BJ (cell line): ENCODE data around the gene FCN1. TPM values are rescaled to one million over a fixed set of nuclear protein-coding genes. Genes with fewer than 3 reads are reported as not detected.

Experiments
- CTCF ChIA-PET: fragments of 350-600 bp; formaldehyde crosslinking; extraction: SDS; loops from one replicate; lab custom pipeline; 2021; ENCODE audit warnings: antibody characterized with exemption, inconsistent platforms; lab: Yijun Ruan, JAX
- POLR2A ChIA-PET: fragments of 300-600 bp; sonication (Branson Sonifier 250); formaldehyde crosslinking; extraction: SDS; loops from one replicate; lab custom pipeline; 2021; ENCODE audit warnings: antibody characterized with exemption; lab: Charles Lee
- DNase-seq: peaks from one replicate; pipeline ENCODE4 v3.0.0-alpha.2; 2011; ENCODE audit warnings: low read depth
- H3K27me3 ChIP-seq: 2 replicates; pipeline ENCODE4 v1.6.0; 2011; ENCODE audit warnings: low read length; ENCODE audit not compliant: control insufficient read depth, insufficient read depth
- H3K36me3 ChIP-seq: 2 replicates; pipeline ENCODE4 v1.5.1; 2011; ENCODE audit warnings: low read length; ENCODE audit not compliant: control insufficient read depth, insufficient read depth
- H3K4me3 ChIP-seq: 2 replicates; pipeline ENCODE4 v1.5.1; 2011; ENCODE audit warnings: low read depth, mild to moderate bottlenecking, control low read depth, low read length
- CTCF ChIP-seq: IDR thresholded peaks from 2 replicates; pipeline ENCODE4 v1.5.1; 2011; ENCODE audit warnings: low read depth, mild to moderate bottlenecking, control low read depth, inconsistent platforms, low read length, moderate library complexity; ENCODE audit not compliant: insufficient read depth
- polyA plus RNA-seq: library from polyadenylated mRNA; depleted of rRNA; stranded (reverse); fragments of >200 nt; gene quantifications from 2 replicates; pipeline ENCODE4 v1.2.3, GENCODE V29; 2011

Gene FCN1
- polyA plus RNA-seq, 1 experiment: not detected

- ChIA-PET CTCF (interaction anchor here (0.9 kb wide), 1 partner anchor 10 kb away, joined by 3 read pairs; no protein-coding TSS in a partner anchor), POLR2A (no interaction called here)
- Histone ChIP-seq H3K4me3 (no peak overlapping the region), H3K27me3 (peaks cover 10% of the 10 kb centered on the region; the same call in 1 of the 2 replicates), H3K36me3 (no peaks in the 10 kb centered on the region)
- no peak for TF ChIP-seq CTCF
- DNase-seq: no peak
Observed at GRCh38 chr9:134896834-134897583, 20.7 kb downstream of the FCN1 start.

- Histone ChIP-seq H3K36me3 (no peaks in the 10 kb centered on the region), H3K4me3 (no peak overlapping the region), H3K27me3 (peaks cover 10% of the 10 kb centered on the region; the same call in 1 of the 2 replicates)
- TF ChIP-seq CTCF: no peak
- ChIA-PET POLR2A (no interaction called here), CTCF (interaction anchor here (1.1 kb wide), 1 partner anchor 14 kb away, joined by 4 read pairs; no protein-coding TSS in a partner anchor)
- no peak for DNase-seq
Observed at GRCh38 chr9:134895908-134896833, 21.5 kb downstream of the FCN1 start.

- no peaks in the 10 kb centered on the region for H3K36me3 ChIP-seq
- DNase-seq: no peak
- H3K27me3 ChIP-seq: peaks cover 10% of the 10 kb centered on the region; the same call in 1 of the 2 replicates
- CTCF ChIA-PET: interaction anchor here (1.1 kb wide), 1 partner anchor 15 kb away, joined by 4 read pairs; no protein-coding TSS in a partner anchor
- no peak for TF ChIP-seq CTCF
- POLR2A ChIA-PET: no interaction called here
- no peak overlapping the region for H3K4me3 ChIP-seq
Observed at GRCh38 chr9:134895567-134895907, 22.2 kb downstream of the FCN1 start.

DNA sequence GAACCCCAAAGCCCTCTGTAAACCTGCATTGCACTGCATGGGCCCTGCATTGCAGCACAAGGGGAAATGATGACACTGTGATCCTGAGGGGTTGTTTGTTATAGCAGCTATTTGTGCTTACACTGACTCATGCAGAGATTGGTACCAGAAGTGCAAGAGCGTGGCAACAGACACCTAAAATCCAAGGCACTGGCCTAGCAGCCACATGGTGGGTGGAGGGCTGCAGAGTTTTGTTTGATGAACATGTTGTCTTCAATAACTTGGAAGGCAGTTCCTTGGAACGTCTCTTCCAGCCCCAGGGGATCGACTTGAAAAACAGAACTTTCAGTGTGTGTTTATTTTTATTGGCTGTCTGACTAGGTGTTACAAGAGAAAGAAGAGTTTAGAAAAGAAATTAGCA lies 22.6 kb downstream of the FCN1 start:
- Histone ChIP-seq H3K27me3 (peaks cover 10% of the 10 kb centered on the region; the same call in 1 of the 2 replicates), H3K4me3 (no peak overlapping the region), H3K36me3 (no peaks in the 10 kb centered on the region)
- no peak for DNase-seq
- ChIA-PET CTCF (interaction anchor here (1.1 kb wide), 1 partner anchor 15 kb away, joined by 4 read pairs; no protein-coding TSS in a partner anchor), POLR2A (no interaction called here)
- TF ChIP-seq CTCF: no peak
